GM12891 (cell line): ENCODE data around the gene ZNF195.
"Not testable (repeated sequence)": the region's sequence is repeated elsewhere in the genome, so short reads cannot be mapped to it uniquely, and the experiment has no call there.

ENCODE experiments used
- PAX5 ChIP-seq: IDR thresholded peaks from 2 replicates; pipeline ENCODE4 v1.6.1; 2011; ENCODE audit warnings: low read length, moderate library complexity, mild to moderate bottlenecking; ENCODE audit not compliant: insufficient read depth, severe bottlenecking
- POLR2A ChIP-seq: IDR thresholded peaks from 2 replicates; pipeline ENCODE4 v1.6.1; 2011; ENCODE audit warnings: low read depth, low read length, control low read depth
- POLR2AphosphoS5 ChIP-seq: IDR thresholded peaks from 2 replicates; pipeline ENCODE4 v1.6.1; 2011; ENCODE audit warnings: low read depth, low read length, control low read depth
- POU2F2 ChIP-seq: IDR thresholded peaks from 2 replicates; pipeline ENCODE4 v1.6.1; 2011; ENCODE audit warnings: low read depth, mild to moderate bottlenecking, control low read depth, low read length, moderate library complexity
- SPI1 ChIP-seq: IDR thresholded peaks from 2 replicates; pipeline ENCODE4 v1.6.1; 2011; ENCODE audit warnings: low read depth, low read length, control low read depth
- TAF1 ChIP-seq: IDR thresholded peaks from 2 replicates; pipeline ENCODE4 v1.6.1; 2011; ENCODE audit warnings: low read depth, low read length, control low read depth

DNA sequence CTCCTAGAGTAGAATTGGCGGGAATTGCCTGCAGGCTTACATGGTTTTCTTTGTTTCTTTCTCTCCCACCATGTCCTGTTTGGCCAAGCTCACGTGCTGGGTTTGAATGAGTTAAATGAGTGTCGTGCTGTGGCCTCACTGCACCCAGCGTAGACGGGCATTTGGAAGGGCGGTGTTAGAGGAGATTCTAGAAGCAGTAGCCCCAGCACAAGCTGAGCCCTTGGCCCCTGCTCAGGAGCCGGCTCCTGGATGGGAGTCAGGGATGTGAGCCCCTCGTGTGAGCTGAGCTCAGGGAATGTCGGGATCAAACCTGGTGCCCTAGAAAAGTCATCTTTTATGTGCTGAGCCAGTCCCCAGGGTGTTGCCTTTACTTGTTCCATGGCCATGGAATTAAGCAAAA lies 28.0 kb upstream of the ZNF195 start:
- not testable (repeated sequence) for TF ChIP-seq POLR2A, POLR2AphosphoS5, SPI1, TAF1, PAX5, POU2F2
